Activated gamma-delta T cell (primary cell): ENCODE results near the gene DCBLD1.
"Not testable (repeated sequence)": the region's sequence is repeated elsewhere in the genome, so short reads cannot be mapped to it uniquely, and the experiment has no call there.

ENCODE experiments used
- DNase-seq: peaks from one replicate; lab custom pipeline; 2025; lab: John Stamatoyannopoulos, UW

Gene DCBLD1

DNA sequence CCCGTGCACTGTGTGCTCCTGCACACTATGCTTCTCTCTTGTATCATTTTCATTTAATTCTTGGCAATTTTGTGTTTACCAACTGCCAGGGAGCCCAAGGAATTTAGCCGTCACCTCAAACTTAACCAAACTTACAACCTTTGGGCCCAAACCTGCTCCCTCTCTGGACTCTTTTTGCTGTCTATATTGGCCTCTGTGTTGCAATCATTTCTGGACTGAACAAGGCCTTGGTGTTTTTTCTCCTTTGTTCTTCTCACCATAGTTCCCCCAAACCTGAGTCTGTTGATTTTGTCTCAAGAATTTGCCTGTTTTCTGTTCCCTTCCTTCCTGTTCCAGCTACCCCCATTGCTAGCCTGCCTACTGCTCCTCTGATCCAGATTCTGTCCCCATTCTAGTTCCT lies 19.2 kb downstream of the DCBLD1 start:
- no peak for DNase-seq

DNA sequence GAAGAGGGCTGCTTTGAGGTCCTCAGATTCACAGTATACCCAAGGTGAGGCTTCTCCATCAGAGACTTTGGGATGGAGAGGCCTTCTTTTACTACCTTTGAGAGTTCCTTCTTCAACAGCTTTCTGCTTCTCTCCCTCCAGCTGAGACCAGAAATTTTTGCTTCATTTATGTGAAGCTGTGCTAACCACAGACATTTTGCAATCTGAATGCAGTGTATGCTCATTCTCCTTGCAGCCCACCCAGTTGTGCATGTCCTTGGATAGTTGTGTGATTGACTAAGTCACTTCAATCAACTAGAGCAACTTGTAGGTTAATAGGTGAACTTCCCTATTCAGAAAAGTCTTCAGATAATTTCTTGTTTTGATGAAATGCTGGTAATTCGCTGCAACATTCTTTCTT lies 20.1 kb downstream of the DCBLD1 start:
- no peak for DNase-seq

DNA sequence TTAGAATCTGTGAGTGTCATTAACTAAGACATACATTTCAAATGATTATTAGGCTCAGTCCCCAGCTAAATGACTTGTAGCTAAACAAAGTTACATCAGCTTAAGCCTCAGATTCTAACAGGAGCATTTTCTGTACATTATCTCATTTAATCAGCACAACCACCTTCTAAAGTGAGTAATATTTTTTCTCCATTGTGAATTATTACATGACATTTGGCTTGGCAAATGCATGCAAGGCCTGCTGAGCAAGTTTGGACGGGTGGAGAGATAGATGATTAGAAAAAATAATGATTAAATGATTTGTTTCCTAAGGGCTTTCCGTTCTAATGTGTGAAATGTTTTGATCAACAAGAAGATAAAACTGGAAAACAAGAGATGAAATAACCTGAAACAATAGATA lies 20.7 kb downstream of the DCBLD1 start:
- DNase-seq, result no peak

DNA sequence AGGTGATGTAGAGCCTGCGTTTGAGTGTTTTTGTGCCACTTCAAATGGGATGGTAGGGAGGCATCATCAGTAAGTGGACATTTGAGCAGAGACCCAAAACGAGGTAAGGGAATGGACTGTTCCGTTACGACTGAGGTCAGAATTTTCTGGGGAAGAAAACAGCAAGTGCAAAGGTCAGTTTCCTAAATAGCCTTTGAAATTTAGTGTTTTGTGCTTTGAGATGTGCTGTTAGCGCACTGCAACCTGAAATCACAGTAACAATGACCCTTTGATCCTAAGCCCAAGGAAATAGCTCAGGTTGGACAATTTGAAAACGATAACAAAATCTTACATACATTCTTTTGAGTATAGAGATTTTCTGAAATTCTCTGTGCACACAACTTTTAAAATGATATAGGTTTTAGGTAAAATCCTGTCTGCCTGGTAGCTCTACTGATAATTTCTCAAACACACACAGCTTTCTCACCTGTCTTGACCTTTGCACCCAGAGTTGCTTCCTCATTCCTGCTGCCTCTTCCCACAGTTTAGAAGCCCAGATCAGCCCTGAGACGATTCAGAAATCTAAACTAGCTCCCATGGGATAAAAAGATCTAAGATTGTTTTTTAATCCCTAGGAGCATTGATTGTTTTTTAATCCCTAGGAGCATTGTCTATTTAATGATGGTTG lies 22.1 kb downstream of the DCBLD1 start:
- DNase-seq, result no peak

DNA sequence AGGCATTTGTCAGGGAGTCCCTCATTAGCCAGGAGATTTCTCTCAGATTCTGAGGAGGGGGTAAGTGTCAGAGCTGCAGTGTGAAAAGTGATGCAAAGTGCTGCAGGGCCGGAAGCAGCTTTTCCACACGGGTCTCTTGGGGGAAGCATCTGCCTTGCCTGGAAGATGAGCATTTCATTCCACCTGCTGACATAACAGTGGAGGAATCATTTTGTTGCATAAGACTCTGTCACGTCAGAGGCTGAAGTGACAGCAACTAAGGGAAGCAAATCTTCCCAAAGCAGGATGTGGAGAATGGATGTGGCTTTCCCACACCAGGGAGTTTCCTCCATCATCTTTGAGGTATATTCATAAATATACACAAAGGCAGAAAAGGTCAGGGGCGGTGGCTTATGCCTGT lies 22.8 kb downstream of the DCBLD1 start:
- no peak for DNase-seq

DNA sequence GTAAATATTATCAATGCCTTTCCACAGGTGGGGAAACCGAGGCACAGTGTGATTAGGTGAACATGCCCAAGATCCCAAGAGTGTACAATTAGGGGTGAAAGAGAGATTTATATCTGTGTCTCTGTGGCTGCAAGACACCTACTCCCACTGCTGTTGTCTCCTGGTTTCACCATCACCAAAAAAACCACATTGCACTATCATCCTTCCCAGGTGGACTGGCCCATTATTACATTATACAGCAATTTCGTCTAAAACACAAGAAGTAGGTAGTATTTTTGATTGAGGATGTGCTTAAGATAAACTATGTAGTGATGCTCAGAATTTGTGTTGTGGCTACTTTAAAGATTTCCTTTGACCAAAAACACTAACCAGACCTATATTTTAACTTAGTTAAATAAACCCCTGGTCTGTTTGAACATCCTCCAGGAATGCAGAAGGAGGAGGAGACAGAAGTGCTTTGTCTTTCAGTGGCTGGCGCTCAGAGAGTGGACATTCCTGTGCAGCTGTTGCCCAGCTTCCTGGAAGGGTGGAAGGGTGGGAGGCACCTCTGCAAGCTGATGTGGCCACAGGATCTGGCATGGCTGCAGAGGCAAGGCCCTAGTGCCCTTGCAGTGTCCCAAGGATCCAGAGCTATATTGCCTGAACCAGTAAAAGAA lies 23.8 kb downstream of the DCBLD1 start:
- no peak for DNase-seq

DNA sequence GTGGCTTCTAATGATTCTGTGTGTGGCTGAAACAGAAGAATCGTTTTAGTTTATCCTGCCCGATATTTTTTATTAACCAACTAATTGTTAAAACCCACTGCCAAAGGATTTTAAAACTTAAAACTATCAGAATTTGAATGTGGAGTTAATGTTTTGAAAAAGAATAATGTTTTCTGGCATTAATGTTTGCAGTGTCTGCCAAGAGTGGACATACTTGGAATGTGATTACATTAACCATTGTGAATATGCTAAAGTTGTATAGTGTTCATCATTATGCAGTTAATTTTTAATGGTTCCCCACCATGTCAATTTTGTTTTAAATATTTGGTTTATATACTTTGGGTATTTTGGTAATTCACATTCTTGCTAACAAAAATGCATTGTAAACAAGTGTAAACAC lies 24.4 kb downstream of the DCBLD1 start:
- no peak for DNase-seq

DNA sequence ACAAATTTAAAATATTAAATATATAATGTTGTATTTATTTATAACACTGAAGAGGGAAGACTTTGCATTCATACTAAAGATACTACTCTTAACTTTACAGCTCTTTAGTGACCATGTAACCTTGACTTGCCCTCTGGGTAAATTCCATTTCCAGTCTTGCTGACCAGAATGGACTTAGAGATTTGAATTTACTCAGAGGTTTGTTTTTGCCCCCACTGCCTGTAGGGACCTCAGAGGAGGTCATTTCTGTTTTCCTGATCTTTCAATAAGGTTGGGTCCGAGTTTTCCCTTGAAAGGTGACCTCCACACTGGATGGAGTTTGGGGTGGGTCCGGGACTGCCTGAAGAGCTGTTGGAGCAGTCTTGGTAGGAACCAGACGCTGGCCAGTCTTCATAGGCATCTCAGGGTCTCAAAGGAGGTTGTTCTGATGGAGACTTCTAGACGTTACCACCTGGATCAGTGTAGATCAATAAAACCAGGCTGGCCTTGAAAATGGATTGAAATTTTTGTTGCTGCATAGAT lies 26.0 kb downstream of the DCBLD1 start:
- DNase-seq, result no peak

DNA sequence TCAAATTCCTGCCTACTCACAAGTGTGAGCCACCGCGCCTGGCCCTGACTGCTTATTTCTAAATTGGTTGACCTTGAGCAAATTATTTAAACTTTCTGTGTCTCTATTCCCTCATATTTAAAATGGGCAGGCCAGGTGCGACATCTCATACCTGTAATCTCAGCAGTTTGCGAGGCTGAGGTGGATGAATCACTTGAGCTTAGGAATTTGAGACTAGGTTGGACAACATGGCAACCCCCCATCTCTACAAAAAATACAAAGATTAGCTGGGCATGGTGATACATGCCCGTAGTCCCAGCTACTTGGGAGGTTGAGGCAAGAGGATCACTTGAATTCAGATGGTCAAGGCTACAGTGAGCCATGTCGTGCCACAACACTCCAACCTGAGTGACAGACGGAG lies 26.5 kb downstream of the DCBLD1 start:
- no peak for DNase-seq

DNA sequence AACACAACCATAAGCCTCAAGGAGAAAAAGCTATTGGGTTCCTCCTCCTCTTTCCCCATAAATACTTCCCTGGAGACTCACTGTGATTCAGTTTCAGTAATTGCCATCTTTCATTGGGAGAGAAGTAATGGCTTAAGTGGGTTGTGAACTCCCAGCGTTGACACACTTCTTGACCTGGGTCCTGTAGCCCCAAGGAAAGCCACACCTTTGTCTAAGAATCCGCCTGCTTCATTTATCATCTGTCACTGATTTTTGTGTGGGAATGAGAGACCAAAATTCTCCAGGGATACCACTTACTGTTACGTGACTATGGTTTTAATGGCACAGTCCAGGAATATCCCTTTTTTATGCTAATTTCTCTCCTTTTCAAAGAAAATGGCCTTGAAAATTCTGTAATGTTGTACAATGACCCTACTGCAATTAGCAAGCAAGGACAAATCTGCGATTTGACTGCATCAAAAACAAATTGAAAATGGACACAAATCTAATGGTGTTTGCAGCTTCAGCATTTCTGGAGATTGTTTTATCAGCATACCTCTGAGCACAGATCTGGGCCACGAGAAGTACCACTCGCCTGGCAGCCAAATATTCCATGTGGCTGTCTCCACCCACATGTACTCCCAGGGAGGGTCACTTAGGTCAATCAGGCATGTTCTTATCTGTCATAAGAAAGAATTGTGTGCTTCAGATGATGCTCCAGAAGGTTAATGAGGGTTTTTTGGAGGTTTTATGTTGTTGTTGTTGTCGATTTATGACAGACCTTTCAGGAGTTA lies 29.8 kb downstream of the DCBLD1 start:
- DNase-seq, result no peak

DNA sequence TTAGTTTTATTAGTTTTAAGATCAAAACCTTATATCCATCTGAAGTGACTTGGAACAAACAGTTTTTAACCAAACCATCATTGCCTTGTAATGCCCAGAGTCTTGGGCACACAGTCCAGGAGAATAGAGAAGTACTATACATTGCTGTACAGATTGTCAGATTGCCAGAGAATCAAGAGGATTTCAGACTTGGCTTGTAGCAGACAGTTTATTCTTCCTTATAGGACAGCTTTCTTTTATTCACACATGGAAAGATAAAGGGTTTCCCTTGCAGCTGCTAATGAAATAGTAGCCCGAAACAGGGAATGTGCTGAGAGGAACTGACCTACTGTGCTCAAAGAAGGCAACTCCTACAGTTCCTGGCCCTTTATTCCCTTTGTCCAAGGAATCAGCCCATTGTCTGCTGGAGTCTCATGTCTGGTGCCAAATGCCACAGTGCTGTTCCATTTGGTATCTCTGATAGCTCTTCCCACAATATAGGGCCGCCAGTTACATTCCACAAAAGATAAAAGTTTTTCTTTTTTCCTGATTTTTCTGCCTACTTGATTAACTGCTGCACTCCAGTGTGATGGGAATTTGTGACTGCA lies 30.6 kb downstream of the DCBLD1 start:
- no peak for DNase-seq

DNA sequence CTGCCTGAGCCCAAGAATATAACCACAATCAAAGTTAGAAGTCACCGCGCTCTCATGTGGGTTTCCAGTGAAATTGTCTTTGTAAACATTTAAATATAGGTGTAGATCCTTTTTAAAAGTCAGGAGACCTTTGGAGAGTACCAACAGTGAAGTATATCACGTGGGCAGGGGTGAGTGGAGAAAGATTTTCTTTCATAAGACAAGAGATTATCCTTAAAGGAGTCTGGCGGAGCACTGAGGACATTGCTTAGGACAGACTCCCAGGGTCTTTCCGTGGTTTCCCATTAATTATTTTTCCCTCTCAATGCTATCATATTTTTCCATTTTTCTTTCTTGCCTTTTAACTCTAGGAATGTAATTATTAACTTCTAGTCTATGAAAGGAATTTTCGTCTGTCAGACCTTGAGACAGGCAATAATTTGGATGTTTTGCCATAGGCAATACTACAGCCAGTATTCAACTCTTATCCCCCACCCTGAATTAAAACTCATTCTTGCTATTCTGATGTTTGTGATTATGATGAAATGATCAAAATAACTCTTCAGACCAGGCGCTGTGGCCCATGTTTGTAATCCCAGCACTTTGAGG lies 31.4 kb downstream of the DCBLD1 start:
- no peak for DNase-seq

DNA sequence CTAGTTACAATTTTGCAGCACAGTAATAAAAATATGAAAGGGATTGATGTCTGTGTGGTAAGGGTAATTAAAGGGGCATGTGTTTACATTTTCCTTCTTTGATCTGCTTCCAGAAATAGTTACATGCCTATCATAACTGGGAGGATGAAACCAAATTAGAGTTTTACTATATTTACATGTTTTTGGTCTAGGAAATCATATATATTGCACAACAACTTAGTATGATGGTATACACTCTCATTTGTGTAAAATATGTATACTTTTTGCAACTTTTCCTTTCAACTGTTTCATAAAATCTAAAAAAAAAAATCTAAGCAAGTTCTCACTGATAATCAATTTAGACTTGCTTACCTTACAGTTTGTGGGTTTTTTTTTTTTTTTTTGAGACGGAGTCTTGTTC lies 32.2 kb downstream of the DCBLD1 start:
- no peak for DNase-seq

DNA sequence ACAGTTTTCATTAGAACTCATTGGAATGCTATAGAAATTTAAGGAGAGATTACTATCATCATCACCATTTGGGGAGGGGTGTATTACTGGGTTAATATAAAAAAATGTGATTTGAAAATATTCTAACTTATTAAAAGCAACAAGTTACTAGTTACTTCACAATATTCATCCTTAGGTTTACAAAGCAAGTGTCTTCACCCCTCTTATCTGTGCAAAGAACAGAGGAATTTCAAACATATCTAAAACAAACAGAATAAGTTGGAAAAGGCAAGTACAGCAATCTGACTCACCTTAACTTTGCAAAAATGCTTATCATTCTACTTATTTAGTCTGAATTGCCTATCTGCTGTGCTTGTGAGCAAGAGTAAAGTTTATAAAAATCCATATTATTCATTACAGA lies 32.9 kb downstream of the DCBLD1 start:
- DNase-seq, result no peak

DNA sequence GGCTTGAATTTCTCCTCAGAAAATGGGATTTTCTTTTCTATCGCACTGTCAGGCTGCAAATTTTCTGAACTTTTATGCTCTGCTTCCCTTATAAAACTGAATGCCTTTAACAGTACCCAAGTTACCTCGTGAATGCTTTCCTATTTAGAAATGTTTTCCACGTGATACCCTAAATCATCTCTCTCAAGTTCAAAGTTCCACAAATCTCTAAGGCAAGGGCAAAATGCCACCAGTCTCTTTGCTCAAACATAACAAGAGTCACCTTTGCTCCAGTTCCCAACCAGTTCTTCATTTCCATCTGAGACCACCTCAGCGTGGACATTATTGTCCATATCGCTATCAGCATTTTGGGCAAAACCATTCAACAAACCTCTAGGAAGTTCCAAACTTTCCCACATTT lies 35.5 kb downstream of the DCBLD1 start:
- DNase-seq, result not testable (repeated sequence)

DNA sequence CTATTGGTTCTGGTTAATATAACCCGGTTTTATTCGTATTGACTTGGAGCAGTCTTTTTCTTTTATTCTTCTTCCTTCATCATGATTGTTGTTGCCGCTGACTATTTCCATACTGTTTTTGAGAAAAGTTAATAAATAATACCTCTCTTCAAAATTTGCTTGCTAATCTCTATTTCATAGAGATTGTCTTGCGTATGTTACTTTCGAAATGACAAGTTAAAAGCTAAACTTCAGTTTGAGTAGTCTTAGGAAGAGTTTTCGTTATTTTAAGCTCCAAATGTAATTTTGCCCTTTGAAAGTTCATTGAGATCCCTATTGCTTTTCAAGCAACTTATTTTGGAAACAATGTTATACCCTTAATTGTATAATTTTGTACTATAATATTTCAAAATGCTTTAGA lies 36.4 kb downstream of the DCBLD1 start:
- no peak for DNase-seq

DNA sequence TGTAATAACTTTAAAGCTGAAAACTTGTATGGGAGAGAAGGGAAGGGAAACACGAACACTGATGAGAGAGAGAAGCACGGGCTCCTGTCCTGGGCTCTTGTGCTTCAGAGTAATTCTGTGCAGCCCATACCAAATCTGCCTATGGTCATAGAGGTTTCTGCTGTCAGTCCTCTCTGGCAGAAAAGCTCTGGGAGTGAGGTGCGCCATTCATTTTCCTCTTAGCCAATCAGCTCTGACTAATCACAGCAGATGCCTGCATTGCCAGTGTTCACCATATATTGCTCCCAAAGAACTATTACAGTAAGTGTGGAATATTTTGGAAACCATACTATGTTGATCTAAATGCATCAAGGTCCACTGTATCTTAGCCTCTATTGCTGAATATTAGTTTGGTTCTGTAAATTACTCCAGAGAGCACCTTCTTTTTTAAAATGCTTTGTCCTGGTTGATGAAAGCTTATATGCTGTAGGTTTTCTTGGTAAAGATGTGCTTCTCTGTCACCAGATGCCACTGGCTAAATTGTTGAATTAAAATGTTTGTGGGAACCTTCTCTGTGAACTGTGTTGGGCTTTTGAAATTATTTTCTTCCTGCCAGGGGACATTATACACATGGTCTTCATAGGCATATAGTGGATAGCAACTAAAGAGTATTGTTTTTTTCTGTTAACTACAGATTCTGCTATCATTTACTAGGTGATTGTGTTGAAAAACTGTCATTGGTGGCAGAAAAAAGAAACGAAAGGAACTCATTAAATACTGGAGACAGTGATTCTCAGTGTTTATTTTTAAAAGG lies 38.3 kb downstream of the DCBLD1 start:
- no peak for DNase-seq

DNA sequence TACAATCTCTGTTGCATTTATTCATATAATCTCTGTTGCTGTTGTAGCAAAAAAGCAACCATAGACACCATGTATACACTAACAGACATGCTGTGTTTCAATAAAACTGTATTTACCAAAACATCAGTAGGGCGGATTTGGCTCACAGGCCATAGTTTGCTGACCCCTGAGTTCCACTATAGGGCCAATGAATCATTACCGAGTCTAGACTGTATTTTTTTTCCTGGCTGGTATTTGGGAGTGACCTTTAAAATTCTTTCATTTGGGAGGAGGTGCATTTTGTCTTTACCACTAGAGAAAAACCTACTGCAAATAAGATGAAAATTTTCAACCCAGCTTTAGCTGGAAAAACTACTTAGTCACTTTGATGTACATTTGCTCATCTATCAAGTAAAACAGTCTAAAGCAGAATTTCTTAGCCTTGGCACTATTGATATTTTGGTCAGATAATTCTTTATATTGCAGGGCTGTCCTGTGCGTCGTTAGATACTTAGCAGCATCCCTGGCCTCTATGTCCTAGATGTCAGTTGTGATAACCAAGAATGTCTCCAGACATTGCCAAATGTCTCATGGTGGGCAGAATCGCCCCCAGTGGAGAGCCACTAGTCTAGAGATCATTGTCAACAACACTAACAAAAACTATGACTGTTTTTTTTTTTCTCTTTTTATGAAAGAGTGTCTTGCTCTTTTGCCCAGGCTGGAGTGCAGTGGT lies 39.5 kb downstream of the DCBLD1 start:
- DNase-seq, result no peak

DNA sequence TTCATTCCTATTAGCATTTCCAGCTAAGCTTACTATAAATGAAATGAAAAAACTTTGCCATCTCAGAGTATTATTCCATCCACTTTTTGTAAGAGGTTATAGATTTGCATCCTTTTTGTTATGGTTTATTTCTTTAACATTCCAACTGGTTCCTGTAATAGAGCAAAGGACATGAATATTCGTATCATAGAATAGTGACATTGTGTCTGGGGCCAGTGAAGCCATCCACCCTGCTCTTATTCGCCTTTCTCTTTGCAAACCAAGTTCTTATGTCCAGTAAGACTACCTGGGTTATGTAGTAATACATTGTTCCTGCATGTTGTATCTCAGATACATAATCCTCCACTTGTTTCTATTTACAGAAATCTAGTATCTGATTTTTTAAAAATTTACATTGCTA lies 43.1 kb downstream of the DCBLD1 start:
- DNase-seq, result no peak

DNA sequence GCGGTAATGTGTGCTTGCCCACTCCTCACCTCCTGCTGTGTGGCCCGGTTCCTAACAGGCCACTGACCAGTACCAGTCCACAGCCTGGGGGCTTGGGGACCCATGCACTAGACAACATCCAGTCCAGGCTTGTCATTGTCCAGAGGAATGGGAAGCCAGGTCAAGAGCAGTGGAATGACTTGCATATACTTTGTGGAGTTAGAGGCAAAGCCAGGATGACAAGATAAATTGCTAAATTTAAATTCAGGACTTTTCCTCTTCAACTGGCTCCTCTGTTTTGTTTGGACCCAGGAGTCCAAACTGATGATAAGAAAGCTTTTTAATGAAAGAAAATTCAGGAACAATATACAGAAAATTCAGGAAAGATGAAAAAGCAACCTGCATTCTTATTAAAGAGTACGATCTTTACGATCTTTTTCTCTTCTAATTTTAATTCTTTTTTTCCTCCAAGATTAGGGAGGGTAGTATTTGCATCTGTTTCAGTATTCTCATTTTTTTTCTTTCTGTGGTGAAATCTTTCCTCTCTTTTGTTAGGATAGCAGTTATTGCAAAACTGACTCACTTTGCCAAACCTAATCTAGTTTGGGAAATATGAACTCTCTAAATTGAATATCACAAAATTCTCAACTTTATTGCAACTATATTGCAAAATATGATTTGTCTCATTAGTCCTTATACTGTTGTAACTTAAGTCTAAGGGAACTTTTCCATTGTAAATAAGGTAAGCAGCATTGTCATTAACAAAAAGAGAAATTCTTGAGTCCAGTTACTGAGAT lies 48.2 kb downstream of the DCBLD1 start:
- no peak for DNase-seq
